KMS-11 (cell line): ENCODE data around the gene EFNA3.

Source experiments
- H2AFZ ChIP-seq: fragments of 200-600 bp; sonication (generic); 2 replicates; pipeline ENCODE4 v1.6.1; 2016; ENCODE audit warnings: antibody characterized with exemption, mixed run types, low read depth
- H3K27ac ChIP-seq: fragments of 200-600 bp; sonication (generic); 2 replicates; pipeline ENCODE4 v1.6.1; 2016; ENCODE audit warnings: mild to moderate bottlenecking, mixed run types
- H3K27me3 ChIP-seq: fragments of 200-600 bp; sonication (generic); 2 replicates; pipeline ENCODE4 v1.6.1; 2017; ENCODE audit warnings: mild to moderate bottlenecking, low read depth, mixed run types, moderate library complexity; ENCODE audit not compliant: insufficient read depth
- H3K36me3 ChIP-seq: fragments of 200-600 bp; sonication (generic); 2 replicates; pipeline ENCODE4 v1.6.1; 2017; ENCODE audit warnings: mild to moderate bottlenecking, mixed run types; ENCODE audit not compliant: insufficient read depth
- H3K4me1 ChIP-seq: fragments of 200-600 bp; sonication (generic); 2 replicates; pipeline ENCODE4 v1.6.1; 2016; ENCODE audit warnings: mild to moderate bottlenecking, low read depth, mixed run types; ENCODE audit not compliant: poor library complexity, severe bottlenecking
- H3K4me2 ChIP-seq: fragments of 200-600 bp; sonication (generic); 2 replicates; pipeline ENCODE4 v1.7.0; 2016; ENCODE audit warnings: mild to moderate bottlenecking, mixed run types
- H3K4me3 ChIP-seq: fragments of 200-600 bp; sonication (generic); IDR thresholded peaks from 2 replicates; pipeline ENCODE4 v1.6.1; 2017; ENCODE audit warnings: low read depth, low read length, mixed read lengths; ENCODE audit not compliant: insufficient read depth
- H3K79me2 ChIP-seq: fragments of 200-600 bp; sonication (generic); 2 replicates; pipeline ENCODE4 v1.6.1; 2016; ENCODE audit warnings: low read depth, mixed run types; ENCODE audit not compliant: insufficient read depth
- H3K9ac ChIP-seq: fragments of 200-600 bp; sonication (generic); 2 replicates; pipeline ENCODE4 v1.6.1; 2016; ENCODE audit warnings: mild to moderate bottlenecking, mixed run types
- H4K20me1 ChIP-seq: fragments of 200-600 bp; sonication (generic); 2 replicates; pipeline ENCODE4 v1.6.1; 2016; ENCODE audit warnings: mild to moderate bottlenecking, mixed run types; ENCODE audit not compliant: insufficient read depth
- TF ChIP-seq, protein P1 (sequence below): fragments of 200-600 bp; sonication (generic); conservative IDR thresholded peaks from 2 replicates; pipeline ENCODE4 v1.6.1; 2017; ENCODE audit warnings: low read depth, mild to moderate bottlenecking, antibody characterized with exemption, low read length, moderate library complexity, mixed read lengths

EFNA3 gene

GRCh38 chr1:155085504-155086127, 7.0 kb downstream of the EFNA3 start:
- peak overlapping the region; percentile 45; the same call in 1 of the 2 replicates for H3K9ac ChIP-seq
- peaks cover 53% of the 10 kb centered on the region for H3K4me1 ChIP-seq

DNA sequence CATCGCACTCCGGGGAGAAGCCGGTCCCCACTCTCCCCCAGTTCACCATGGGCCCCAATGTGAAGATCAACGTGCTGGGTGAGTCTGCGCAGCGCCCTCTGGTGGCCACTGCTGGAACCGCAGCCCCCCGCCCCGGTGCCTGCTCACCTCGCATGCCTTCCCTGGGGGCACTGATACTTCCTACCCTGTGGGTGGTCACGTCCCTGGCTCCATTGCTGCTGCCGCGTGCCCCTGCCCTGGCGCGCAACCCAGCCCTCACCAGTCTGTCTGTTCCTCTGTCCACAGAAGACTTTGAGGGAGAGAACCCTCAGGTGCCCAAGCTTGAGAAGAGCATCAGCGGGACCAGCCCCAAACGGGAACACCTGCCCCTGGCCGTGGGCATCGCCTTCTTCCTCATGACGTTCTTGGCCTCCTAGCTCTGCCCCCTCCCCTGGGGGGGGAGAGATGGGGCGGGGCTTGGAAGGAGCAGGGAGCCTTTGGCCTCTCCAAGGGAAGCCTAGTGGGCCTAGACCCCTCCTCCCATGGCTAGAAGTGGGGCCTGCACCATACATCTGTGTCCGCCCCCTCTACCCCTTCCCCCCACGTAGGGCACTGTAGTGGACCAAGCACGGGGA, 7.6 kb downstream of the EFNA3 start:
- TF ChIP-seq, protein P1, sequence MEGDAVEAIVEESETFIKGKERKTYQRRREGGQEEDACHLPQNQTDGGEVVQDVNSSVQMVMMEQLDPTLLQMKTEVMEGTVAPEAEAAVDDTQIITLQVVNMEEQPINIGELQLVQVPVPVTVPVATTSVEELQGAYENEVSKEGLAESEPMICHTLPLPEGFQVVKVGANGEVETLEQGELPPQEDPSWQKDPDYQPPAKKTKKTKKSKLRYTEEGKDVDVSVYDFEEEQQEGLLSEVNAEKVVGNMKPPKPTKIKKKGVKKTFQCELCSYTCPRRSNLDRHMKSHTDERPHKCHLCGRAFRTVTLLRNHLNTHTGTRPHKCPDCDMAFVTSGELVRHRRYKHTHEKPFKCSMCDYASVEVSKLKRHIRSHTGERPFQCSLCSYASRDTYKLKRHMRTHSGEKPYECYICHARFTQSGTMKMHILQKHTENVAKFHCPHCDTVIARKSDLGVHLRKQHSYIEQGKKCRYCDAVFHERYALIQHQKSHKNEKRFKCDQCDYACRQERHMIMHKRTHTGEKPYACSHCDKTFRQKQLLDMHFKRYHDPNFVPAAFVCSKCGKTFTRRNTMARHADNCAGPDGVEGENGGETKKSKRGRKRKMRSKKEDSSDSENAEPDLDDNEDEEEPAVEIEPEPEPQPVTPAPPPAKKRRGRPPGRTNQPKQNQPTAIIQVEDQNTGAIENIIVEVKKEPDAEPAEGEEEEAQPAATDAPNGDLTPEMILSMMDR: peak; percentile 100
- H3K9ac ChIP-seq: peak overlapping the region; percentile 45; the same call in 1 of the 2 replicates

More at GRCh38 chr1:155085504-155086127, 7.0 kb downstream of the EFNA3 start:
- Histone ChIP-seq H3K27me3 (peaks cover 32% of the 10 kb centered on the region), H3K4me2 (peak overlapping the region; percentile 91), H3K4me3 (peak overlapping the region; percentile 100), H3K27ac (peak overlapping the region; percentile 39), H4K20me1 (no peaks in the 10 kb centered on the region), H3K36me3 (no peaks in the 10 kb centered on the region), H3K79me2 (no peaks in the 10 kb centered on the region), H2AFZ (peak overlapping the region; percentile 89)
- TF ChIP-seq, protein P1: no peak

GRCh38 chr1:155086856-155087535, 8.4 kb downstream of the EFNA3 start:
- H3K9ac ChIP-seq: no peak overlapping the region; the same call in 1 of the 2 replicates
- no peaks in the 10 kb centered on the region for H3K79me2 ChIP-seq
- peaks cover 18% of the 10 kb centered on the region for H3K27me3 ChIP-seq
- H3K36me3 ChIP-seq: no peaks in the 10 kb centered on the region
- TF ChIP-seq, protein P1: peak; percentile 49; the same call in 1 of the 2 replicates
- no peaks in the 10 kb centered on the region for H4K20me1 ChIP-seq
- peak overlapping the region; percentile 91; the same call in 1 of the 2 replicates for H3K4me2 ChIP-seq
- peaks cover 48% of the 10 kb centered on the region for H3K4me1 ChIP-seq
- no peak overlapping the region for H3K27ac ChIP-seq
- H2AFZ ChIP-seq: no peak overlapping the region; the same call in 1 of the 2 replicates
- no peak overlapping the region for H3K4me3 ChIP-seq

More for the DNA sequence above, 7.6 kb downstream of the EFNA3 start:
- Histone ChIP-seq H3K27ac (peak overlapping the region; percentile 39), H2AFZ (peak overlapping the region; percentile 89), H3K36me3 (no peaks in the 10 kb centered on the region), H3K4me3 (no peak overlapping the region), H3K27me3 (peaks cover 26% of the 10 kb centered on the region), H3K79me2 (no peaks in the 10 kb centered on the region), H4K20me1 (no peaks in the 10 kb centered on the region), H3K4me2 (peak overlapping the region; percentile 91), H3K4me1 (peaks cover 51% of the 10 kb centered on the region)

- no peaks in the 10 kb centered on the region for H3K79me2 ChIP-seq
- H3K27ac ChIP-seq: no peak overlapping the region
- TF ChIP-seq, protein P1: peak; percentile 100
- peak overlapping the region; percentile 47 for H3K4me2 ChIP-seq
- H3K27me3 ChIP-seq: peaks cover under 1% of the 10 kb centered on the region; the same call in 1 of the 2 replicates
- H3K4me3 ChIP-seq: peak overlapping the region; percentile 77
- peak overlapping the region; percentile 84 for H2AFZ ChIP-seq
- peak overlapping the region; percentile 3; the same call in 1 of the 2 replicates for H3K9ac ChIP-seq
- H3K36me3 ChIP-seq: no peaks in the 10 kb centered on the region
- peaks cover 34% of the 10 kb centered on the region for H3K4me1 ChIP-seq
- H4K20me1 ChIP-seq: no peaks in the 10 kb centered on the region
Observed at GRCh38 chr1:155091071-155092051, 12.7 kb downstream of the EFNA3 start.
